Measurements from ENCODE around the gene TMEM186. TPM values are rescaled to one million over a fixed set of nuclear protein-coding genes. Genes with fewer than 3 reads are reported as not detected.
"Not testable (repeated sequence)": the region's sequence is repeated elsewhere in the genome, so short reads cannot be mapped to it uniquely, and the experiment has no call there.

TMEM186 gene
- 4.1 and 5.1 TPM in 2 replicates for total RNA-seq (2014; rRNA removed; shearing (Covaris generic))

GRCh38 chr16:8797364-8798173 is at the start of gene TMEM186, which contains the start of gene PMM2:
TMEM186 (minus strand) TSS chr16:8797639; CDS start chr16:8797614, 25 bp downstream.
PMM2 (plus strand) TSS chr16:8797839; CDS start chr16:8797883, 44 bp downstream.
- Histone ChIP-seq H3K27me3 (no peaks in the 10 kb centered on the region), H3K4me1 (peaks cover 6% of the 10 kb centered on the region), H3K36me3 (peaks cover 21% of the 10 kb centered on the region), H3K9me3 (replicated peaks) (no peaks in the 10 kb centered on the region), H3K4me3 (peak within 1 kb of the TSS; percentile 91), H3K27ac (peak within 1 kb of the TSS; percentile 64)
- DNase-seq, result peak; percentile 95 to 97

- H3K36me3 ChIP-seq, result peaks cover 33% of the 10 kb centered on the region
- no peak for DNase-seq
Measured at GRCh38 chr16:8847145-8847544, 49.7 kb upstream of the TMEM186 start.

GRCh38 chr16:8846401-8846932 is 49.0 kb upstream of the TMEM186 start:
- no peak for DNase-seq
- Histone ChIP-seq H3K27me3 (no peaks in the 10 kb centered on the region), H3K4me1 (peaks cover 5% of the 10 kb centered on the region; the same call in 1 of the 2 replicates), H3K9me3 (replicated peaks) (no peaks in the 10 kb centered on the region), H3K4me3 (no peak overlapping the region), H3K27ac (no peak overlapping the region), H3K36me3 (peaks cover 29% of the 10 kb centered on the region)

More at GRCh38 chr16:8847145-8847544, 49.7 kb upstream of the TMEM186 start:
- H3K27me3 ChIP-seq, result no peaks in the 10 kb centered on the region
- no peak overlapping the region for H3K4me3 ChIP-seq
- H3K27ac ChIP-seq, result no peak overlapping the region
- no peaks in the 10 kb centered on the region for H3K9me3 ChIP-seq (replicated peaks)
- peaks cover 5% of the 10 kb centered on the region; the same call in 1 of the 2 replicates for H3K4me1 ChIP-seq

GRCh38 chr16:8845699-8846298 is 48.4 kb upstream of the TMEM186 start:
- H3K27me3 ChIP-seq, result no peaks in the 10 kb centered on the region
- DNase-seq, result no peak

GRCh38 chr16:8843296-8843695 is 45.9 kb upstream of the TMEM186 start:
- H3K36me3 ChIP-seq; H3K4me3 ChIP-seq; H3K27me3 ChIP-seq; H3K9me3 ChIP-seq (replicated peaks); DNase-seq; H3K4me1 ChIP-seq; H3K27ac ChIP-seq: not testable (repeated sequence)

More at GRCh38 chr16:8845699-8846298, 48.4 kb upstream of the TMEM186 start:
- Histone ChIP-seq H3K9me3 (replicated peaks) (no peaks in the 10 kb centered on the region), H3K36me3 (peaks cover 22% of the 10 kb centered on the region), H3K4me3 (no peak overlapping the region), H3K4me1 (peaks cover 4% of the 10 kb centered on the region; the same call in 1 of the 2 replicates), H3K27ac (no peak overlapping the region)

- H3K4me1 ChIP-seq; H3K27me3 ChIP-seq; H3K36me3 ChIP-seq; H3K4me3 ChIP-seq; H3K27ac ChIP-seq; DNase-seq; H3K9me3 ChIP-seq (replicated peaks): not testable (repeated sequence)
Measured at GRCh38 chr16:8842016-8842415, 44.6 kb upstream of the TMEM186 start.

- H3K4me3 ChIP-seq; H3K9me3 ChIP-seq (replicated peaks); DNase-seq; H3K27me3 ChIP-seq; H3K27ac ChIP-seq; H3K4me1 ChIP-seq; H3K36me3 ChIP-seq: not testable (repeated sequence)
Measured at GRCh38 chr16:8837594-8837993, 40.2 kb upstream of the TMEM186 start.

GRCh38 chr16:8836797-8837196 is 39.4 kb upstream of the TMEM186 start:
- H3K9me3 ChIP-seq (replicated peaks); H3K4me3 ChIP-seq; H3K36me3 ChIP-seq; H3K4me1 ChIP-seq; H3K27me3 ChIP-seq; H3K27ac ChIP-seq; DNase-seq: not testable (repeated sequence)

GRCh38 chr16:8832717-8833105 is 35.3 kb upstream of the TMEM186 start:
- Histone ChIP-seq H3K4me1 (no peaks in the 10 kb centered on the region), H3K27ac (no peak overlapping the region), H3K27me3 (no peaks in the 10 kb centered on the region), H3K36me3 (peaks cover 15% of the 10 kb centered on the region; the same call in 1 of the 2 replicates), H3K4me3 (no peak overlapping the region), H3K9me3 (replicated peaks) (no peaks in the 10 kb centered on the region)
- DNase-seq, result no peak

- Histone ChIP-seq H3K9me3 (replicated peaks) (no peaks in the 10 kb centered on the region), H3K27ac (no peak overlapping the region), H3K4me3 (no peak overlapping the region), H3K36me3 (peaks cover 15% of the 10 kb centered on the region; the same call in 1 of the 2 replicates), H3K27me3 (no peaks in the 10 kb centered on the region), H3K4me1 (no peaks in the 10 kb centered on the region)
- no peak for DNase-seq
Measured at GRCh38 chr16:8831871-8832716, 34.7 kb upstream of the TMEM186 start.

- no peak for DNase-seq
- H3K27me3 ChIP-seq, result no peaks in the 10 kb centered on the region
- H3K36me3 ChIP-seq, result peaks cover 17% of the 10 kb centered on the region
Measured at GRCh38 chr16:8831450-8831849, 34.0 kb upstream of the TMEM186 start.

GRCh38 chr16:8828541-8829165 is 31.2 kb upstream of the TMEM186 start:
- no peak overlapping the region for H3K4me3 ChIP-seq
- no peaks in the 10 kb centered on the region for H3K9me3 ChIP-seq (replicated peaks)
- no peaks in the 10 kb centered on the region for H3K4me1 ChIP-seq
- H3K27ac ChIP-seq, result no peak overlapping the region
- DNase-seq, result no peak
- H3K27me3 ChIP-seq, result no peaks in the 10 kb centered on the region
- peaks cover 28% of the 10 kb centered on the region for H3K36me3 ChIP-seq

More at GRCh38 chr16:8831450-8831849, 34.0 kb upstream of the TMEM186 start:
- no peak overlapping the region for H3K27ac ChIP-seq
- no peaks in the 10 kb centered on the region for H3K4me1 ChIP-seq
- no peak overlapping the region for H3K4me3 ChIP-seq
- no peaks in the 10 kb centered on the region for H3K9me3 ChIP-seq (replicated peaks)

GRCh38 chr16:8826278-8826879 is 28.9 kb upstream of the TMEM186 start:
- Histone ChIP-seq H3K27ac (no peak overlapping the region), H3K27me3 (no peaks in the 10 kb centered on the region), H3K4me3 (no peak overlapping the region), H3K4me1 (no peaks in the 10 kb centered on the region), H3K9me3 (replicated peaks) (no peaks in the 10 kb centered on the region), H3K36me3 (peaks cover 32% of the 10 kb centered on the region)
- DNase-seq, result no peak

- DNase-seq, result no peak
- Histone ChIP-seq H3K27ac (no peak overlapping the region), H3K4me1 (no peaks in the 10 kb centered on the region), H3K36me3 (peaks cover 39% of the 10 kb centered on the region), H3K4me3 (no peak overlapping the region), H3K27me3 (no peaks in the 10 kb centered on the region), H3K9me3 (replicated peaks) (no peaks in the 10 kb centered on the region)
Measured at GRCh38 chr16:8822403-8822802, 25.0 kb upstream of the TMEM186 start.

Measured in SJCRH30 (cell line).